Endothelial cell of umbilical vein (primary cell): ENCODE data around the gene FOXO6. TPM values are rescaled to one million over a fixed set of nuclear protein-coding genes. Genes with fewer than 3 reads are reported as not detected.

Experiments used
- BruUV-seq: library from RNA; stranded (reverse); fragments of 400-500 nt; replicated peaks from 2 replicates; lab custom pipeline; 2021; lab: Mats Ljungman, UMichigan
- CTCF ChIA-PET: fragments of 300-600, 350-600 bp; sonication (Branson Sonifier 250); formaldehyde crosslinking; loops from one replicate; lab custom pipeline; 2021; ENCODE audit warnings: antibody characterized with exemption, inconsistent platforms; lab: Charles Lee
- POLR2A ChIA-PET: fragments of 300-600, 350-600 bp; sonication (Branson Sonifier 250); formaldehyde crosslinking; loops from one replicate; lab custom pipeline; 2021; ENCODE audit warnings: antibody characterized with exemption, inconsistent platforms; lab: Charles Lee
- DNase-seq: peaks from one replicate; pipeline ENCODE4 v3.0.0-alpha.2; 2011; ENCODE audit warnings: low read depth, low spot score
- FAIRE-seq: peaks from 2 replicates; lab custom pipeline; 2011; peaks lifted over from hg19 to GRCh38; lab: Jason Lieb, UNC
- H2AFZ ChIP-seq: 2 replicates; pipeline ENCODE4 v1.6.0; 2012; ENCODE audit warnings: low read depth, low read length, control low read depth, inconsistent platforms
- H3K27ac ChIP-seq: 2 replicates; pipeline ENCODE4 v1.5.1; 2011; ENCODE audit warnings: low read depth, mild to moderate bottlenecking, control low read depth, low read length, moderate library complexity; ENCODE audit not compliant: insufficient read depth
- H3K27me3 ChIP-seq, 2 experiments: 2 replicates each; pipeline versions ENCODE4 v1.6.0 to v1.6.1; 2011; ENCODE audit warnings: low read length in 2 of 2, mixed read lengths in 1 of 2; ENCODE audit not compliant: control insufficient read depth in 2 of 2, insufficient read depth in 2 of 2
- H3K36me3 ChIP-seq, 2 experiments: 2 replicates in 1 of 2; 3 replicates in 1 of 2; pipeline ENCODE4 v1.5.1; 2011; ENCODE audit warnings: low read length in 2 of 2, mild to moderate bottlenecking in 1 of 2, moderate library complexity in 1 of 2; ENCODE audit not compliant: control insufficient read depth in 2 of 2, insufficient read depth in 2 of 2; ENCODE audit errors: extremely low read depth in 1 of 2
- H3K4me1 ChIP-seq: 3 replicates; pipeline ENCODE4 v1.5.1; 2011; ENCODE audit warnings: mild to moderate bottlenecking, low read length; ENCODE audit not compliant: control insufficient read depth, insufficient read depth; ENCODE audit errors: extremely low read depth
- H3K4me2 ChIP-seq: 2 replicates; pipeline ENCODE4 v1.6.1; 2011; ENCODE audit warnings: low read length, control low read depth, mixed read lengths; ENCODE audit not compliant: insufficient read depth
- H3K4me3 ChIP-seq, 3 experiments: fragments of 200-600 bp in 1 of 3; sonication (generic), shearing (Covaris generic) in 1 of 3; replicated peaks in 1 of 3; 2 replicates each; pipeline ENCODE4 v1.5.1; 2011 to 2016; ENCODE audit warnings: control low read depth in 3 of 3, low read length in 3 of 3, mild to moderate bottlenecking in 2 of 3, inconsistent platforms in 1 of 3, low read depth in 1 of 3, moderate library complexity in 1 of 3; ENCODE audit not compliant: insufficient read depth in 1 of 3
- H3K79me2 ChIP-seq: 2 replicates; pipeline ENCODE4 v1.6.0; 2012; ENCODE audit warnings: low read length, inconsistent platforms; ENCODE audit not compliant: control insufficient read depth, insufficient read depth
- H3K9ac ChIP-seq: replicated peaks from 2 replicates; pipeline ENCODE3; 2011; ENCODE audit warnings: low read length, control low read depth; ENCODE audit not compliant: insufficient read depth; ENCODE audit errors: extremely low read depth
- H3K9me1 ChIP-seq: replicated peaks from 3 replicates; pipeline ENCODE4 v1.6.0; 2011; ENCODE audit warnings: mild to moderate bottlenecking, low read length; ENCODE audit not compliant: control insufficient read depth, insufficient read depth; ENCODE audit errors: extremely low read depth
- H3K9me3 ChIP-seq: replicated peaks from 2 replicates; pipeline ENCODE4 v1.5.1; 2012; ENCODE audit warnings: low read length, inconsistent platforms; ENCODE audit not compliant: control insufficient read depth, insufficient read depth
- H4K20me1 ChIP-seq: replicated peaks from 2 replicates; pipeline ENCODE3; 2011; ENCODE audit warnings: mild to moderate bottlenecking, low read length; ENCODE audit not compliant: control insufficient read depth, insufficient read depth; ENCODE audit errors: extremely low read depth
- CTCF ChIP-seq, 2 donors: IDR thresholded peaks; 1 replicate in 1 of 2; 2 replicates in 1 of 2; pipeline ENCODE4 v1.5.1; 2011; ENCODE audit warnings: low read length in 2 of 2, mild to moderate bottlenecking in 2 of 2, moderate library complexity in 2 of 2, control low read depth in 1 of 2, inconsistent platforms in 1 of 2, low read depth in 1 of 2; ENCODE audit not compliant: insufficient read depth in 1 of 2; ENCODE audit errors: extremely low read depth in 1 of 2
- EZH2 ChIP-seq: IDR thresholded peaks from 2 replicates; pipeline ENCODE4 v1.6.1; 2012; ENCODE audit warnings: borderline replicate concordance, low read depth, mild to moderate bottlenecking, moderate library complexity, low read length, inconsistent platforms; ENCODE audit not compliant: severe bottlenecking
- FOS ChIP-seq: IDR thresholded peaks from 2 replicates; pipeline ENCODE4 v1.6.1; 2011; ENCODE audit warnings: mild to moderate bottlenecking, low read length, moderate library complexity, borderline replicate concordance; ENCODE audit not compliant: insufficient read depth
- GATA2 ChIP-seq: IDR thresholded peaks from 2 replicates; pipeline ENCODE4 v1.7.0; 2011; ENCODE audit warnings: low read depth, mild to moderate bottlenecking, moderate library complexity, mixed read lengths, low read length; ENCODE audit not compliant: insufficient read length, insufficient read depth
- JUN ChIP-seq: IDR thresholded peaks from 2 replicates; pipeline ENCODE4 v1.6.1; 2011; ENCODE audit warnings: borderline replicate concordance, low read depth; ENCODE audit not compliant: insufficient read length, insufficient read depth
- MAX ChIP-seq: IDR thresholded peaks from 2 replicates; pipeline ENCODE4 v1.6.1; 2011; ENCODE audit not compliant: insufficient read depth, insufficient read length
- POLR2A ChIP-seq: IDR thresholded peaks from 2 replicates; pipeline ENCODE4 v1.6.1; 2012; ENCODE audit warnings: low read depth, mild to moderate bottlenecking, control low read depth, low read length
- dilution Hi-C: fragments of 300-500 bp; cut with MboI; formaldehyde crosslinking; loops from one replicate; pipeline ENCODE4 v1.15.0; 2019; ENCODE audit warnings: low sequenced_read_pairs; ENCODE audit not compliant: extremely low pct_ligation_motif_present
- intact Hi-C: fragments of 100-400 bp; cut with micrococcal nuclease; formaldehyde crosslinking; loops from one replicate; pipeline ENCODE4 v1.10.0; 2022
- polyA plus RNA-seq, 4 experiments: library from polyadenylated mRNA; depleted of rRNA in 3 of 4; stranded (reverse) in 3 of 4; unstranded in 1 of 4; fragments of >200 nt; gene quantifications; 2 replicates each; pipeline versions ENCODE4 v1.2.1 to v1.2.3, GENCODE V29; 2011 to 2012; ENCODE audit warnings: missing spikeins in 1 of 4
- total RNA-seq: library from RNA; stranded (reverse); gene quantifications from 2 replicates; pipeline ENCODE4 v1.2.3, GENCODE V29; 2021

Gene FOXO6
- total and polyA plus RNA-seq, 2 donors (not counting 3 experiments of a cell fraction or from before 2014, with no cell fraction given), result 0.04 to 0.38 TPM

DNA sequence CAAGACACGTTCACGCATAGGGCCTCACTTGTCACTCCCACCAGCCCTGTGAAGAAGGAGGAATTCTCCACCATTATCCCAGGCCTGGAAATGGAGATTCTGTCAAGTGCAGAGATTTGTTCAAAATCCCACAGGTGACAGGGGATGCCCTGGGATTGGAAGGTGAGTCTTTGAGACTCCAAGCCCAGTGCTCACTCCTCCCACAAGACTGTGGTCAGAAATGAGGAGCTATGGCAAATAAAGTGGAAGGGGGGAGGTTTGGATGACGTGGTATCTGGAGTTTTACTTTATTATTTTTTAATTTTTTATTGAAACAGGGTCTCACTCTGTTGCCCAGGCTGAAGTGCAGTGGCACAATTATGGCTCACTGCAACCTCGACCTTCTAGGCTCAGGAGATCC is 12.8 kb upstream of the FOXO6 start:
- BruUV-seq, result no TSS peak
- CTCF ChIA-PET, result no interaction called here

More for the DNA sequence above, 12.8 kb upstream of the FOXO6 start:
- intact Hi-C loops, result no loop called here
- Histone ChIP-seq H3K9me3 (no peaks in the 10 kb centered on the region), H2AFZ (no peak overlapping the region), H3K4me3 (no peak overlapping the region), H3K79me2 (no peaks in the 10 kb centered on the region), H3K36me3 (no peaks in the 10 kb centered on the region), H4K20me1 (no peaks in the 10 kb centered on the region), H3K27me3 (peaks cover 4 to 7% of the 10 kb centered on the region in 2 experiments), H3K9ac (no peak overlapping the region), H3K4me2 (no peak overlapping the region), H3K27ac (no peak overlapping the region), H3K4me1 (no peaks in the 10 kb centered on the region), H3K9me1 (no peaks in the 10 kb centered on the region)
- DNase-seq (no peak), FAIRE-seq (no peak)
- TF ChIP-seq POLR2A, result no peak
- TF ChIP-seq MAX, result no peak
- TF ChIP-seq JUN, result no peak
- no peak for TF ChIP-seq GATA2
- TF ChIP-seq CTCF (IDR thresholded peaks at IDR 0.05; ENCODE audit: extremely low read depth in 1 of 2, insufficient read depth in 1 of 2, low read depth in 1 of 2, low read length in 2 of 2), result no peak
- TF ChIP-seq EZH2, result no peak
- no peak for TF ChIP-seq FOS
- dilution Hi-C loops, result no loop called here
- POLR2A ChIA-PET, result no interaction called here
